NCI-H748 (cell line): ENCODE results near the gene TPM4.
A peak's percentile ranks its signal among the peaks of the same experiment; 100 is the strongest.
"Not testable (repeated sequence)": the region's sequence is repeated elsewhere in the genome, so short reads cannot be mapped to it uniquely, and the experiment has no call there.

Experiments used
- DNase-seq: peaks from one replicate; lab custom pipeline; 2025; ENCODE audit not compliant: unreplicated experiment; lab: John Stamatoyannopoulos, UW

Gene TPM4

DNA sequence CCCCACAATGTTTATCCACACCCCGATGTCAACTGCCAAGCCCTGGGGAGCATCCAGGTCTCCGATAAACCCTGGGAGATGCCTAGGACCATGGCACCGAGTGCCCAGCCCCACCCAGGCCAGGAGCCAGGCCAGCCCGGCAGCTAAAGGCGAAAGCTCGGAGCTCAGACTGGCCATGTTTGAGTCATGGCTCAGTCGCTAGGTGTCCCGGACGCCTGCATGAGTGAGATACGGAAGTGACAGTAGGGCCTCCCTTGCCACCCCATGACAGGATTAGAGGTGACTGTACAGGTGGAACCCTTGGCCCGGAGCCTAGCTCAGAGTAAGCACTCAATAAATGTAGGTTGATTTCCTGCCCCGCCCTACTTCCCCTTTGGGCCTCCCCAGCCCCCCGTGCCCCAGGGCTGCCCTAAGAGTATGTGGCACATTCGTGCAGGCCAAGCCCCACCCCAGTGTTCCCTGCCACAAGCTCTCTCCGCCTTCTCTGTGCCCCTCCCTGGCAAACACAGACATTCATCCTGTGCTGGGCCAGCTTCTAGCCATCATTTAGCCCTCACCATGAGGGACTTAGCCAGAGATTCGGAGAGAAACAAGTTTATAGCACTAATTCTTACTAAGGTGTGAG, 5.8 kb upstream of the TPM4 start:
- no peak for DNase-seq

DNA sequence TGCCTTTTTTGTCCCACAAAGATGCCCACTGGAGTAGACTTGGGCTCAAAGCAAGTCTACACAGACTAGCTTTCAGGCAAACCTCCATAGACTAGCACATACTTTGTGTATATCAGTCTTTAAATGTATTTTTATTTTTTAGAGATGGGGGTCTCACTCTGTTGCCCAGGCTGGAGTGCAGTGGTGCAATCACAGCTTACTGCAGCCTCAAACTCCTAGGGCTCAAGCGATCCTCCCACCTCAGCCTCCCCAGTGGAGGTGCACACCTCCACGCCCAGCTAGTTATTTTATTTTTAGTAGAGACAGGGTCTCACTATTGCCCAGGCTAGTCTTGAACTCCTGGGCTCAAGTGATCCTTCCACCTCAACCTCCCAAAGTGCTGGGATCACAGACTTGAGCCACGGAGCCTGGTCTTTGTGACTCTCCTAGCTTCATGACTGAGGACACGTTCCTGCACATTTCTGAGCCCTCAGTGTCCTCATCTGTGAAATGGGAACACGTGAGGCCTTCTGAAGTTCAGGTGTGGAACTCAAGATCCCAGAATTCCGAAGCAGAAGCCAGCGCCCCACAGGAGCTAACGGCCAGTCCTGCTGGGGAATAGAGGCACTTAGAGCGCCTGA, 5.1 kb upstream of the TPM4 start:
- no peak for DNase-seq

DNA sequence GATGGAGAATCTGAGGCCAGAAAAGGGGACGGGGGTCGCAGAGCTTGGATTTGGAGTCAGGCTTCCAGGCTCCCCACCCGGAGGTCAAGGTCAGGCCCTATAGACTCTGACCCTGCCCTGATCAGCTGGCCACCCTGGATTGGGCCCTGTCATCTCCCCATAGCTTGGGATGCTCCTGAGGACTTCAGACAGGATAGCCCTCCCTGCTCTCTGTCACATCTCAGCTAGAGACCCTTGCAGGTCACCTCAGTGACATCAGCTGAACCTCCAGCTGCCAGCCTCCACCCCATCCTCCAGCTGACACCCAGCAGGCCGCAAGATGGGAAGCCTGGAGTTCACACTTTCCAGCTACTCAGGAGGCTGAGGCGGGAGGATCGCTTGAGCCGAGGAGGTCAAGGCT, 2.8 kb upstream of the TPM4 start:
- no peak for DNase-seq

DNA sequence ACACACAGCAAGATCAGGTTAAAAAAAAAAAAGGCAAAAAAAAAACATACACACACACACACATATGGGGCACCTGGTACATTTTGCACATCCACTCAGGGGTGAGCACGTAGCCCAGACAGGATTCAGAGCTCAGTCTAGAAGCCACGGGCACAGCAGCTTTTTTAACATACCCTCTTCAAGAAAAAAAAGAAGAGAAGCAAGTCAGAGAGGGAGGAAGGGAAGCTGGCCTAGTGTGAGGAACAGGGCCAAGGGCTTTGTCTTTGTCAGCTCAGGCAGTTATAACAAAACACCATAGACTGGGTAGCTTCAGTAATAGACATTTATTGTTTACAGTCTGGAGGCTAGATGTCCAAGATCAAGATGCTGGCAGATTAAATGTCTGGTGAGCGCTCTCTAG, 2.3 kb upstream of the TPM4 start:
- no peak for DNase-seq

DNA sequence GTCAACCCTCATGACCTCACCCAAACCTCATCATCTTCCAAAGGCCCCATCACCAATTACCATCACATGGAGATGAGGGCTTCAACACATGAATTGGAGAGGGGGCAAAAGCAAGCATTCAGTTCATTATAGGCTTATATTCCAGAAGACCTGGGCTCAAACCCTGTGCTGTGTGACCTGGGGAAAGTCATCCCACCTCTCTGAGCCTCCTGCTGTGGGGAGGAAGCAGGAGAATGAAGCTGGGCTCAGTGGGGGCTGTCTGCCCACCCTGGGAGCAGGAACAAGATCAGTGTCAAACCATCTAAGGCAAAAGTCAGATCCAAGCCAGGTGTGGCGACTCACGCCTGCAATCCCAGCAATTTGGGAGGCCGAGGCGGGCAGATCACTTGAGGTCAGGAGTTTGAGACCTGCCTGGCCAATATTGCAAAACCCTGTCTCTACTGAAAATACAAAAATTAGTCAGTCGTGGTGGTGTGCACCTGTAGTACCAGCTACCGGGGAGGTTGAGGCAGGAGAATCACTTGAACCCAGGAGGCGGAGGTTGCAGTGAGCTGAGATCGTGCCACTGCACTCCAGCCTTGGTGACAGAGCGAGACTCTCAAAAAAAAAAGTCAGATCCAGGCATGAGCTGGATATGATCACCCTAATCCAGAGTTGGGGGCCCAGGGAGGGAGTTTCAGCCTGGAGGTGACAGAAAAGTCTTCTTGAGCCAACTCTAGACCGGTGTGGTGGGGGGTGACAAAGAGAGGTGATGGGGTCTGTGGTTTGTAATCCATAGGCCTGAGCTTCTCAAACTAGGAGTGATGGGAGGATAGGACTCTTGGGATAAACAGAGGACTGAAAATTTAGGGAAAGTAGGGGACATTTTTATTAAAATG, 1.6 kb upstream of the TPM4 start:
- DNase-seq = no peak

DNA sequence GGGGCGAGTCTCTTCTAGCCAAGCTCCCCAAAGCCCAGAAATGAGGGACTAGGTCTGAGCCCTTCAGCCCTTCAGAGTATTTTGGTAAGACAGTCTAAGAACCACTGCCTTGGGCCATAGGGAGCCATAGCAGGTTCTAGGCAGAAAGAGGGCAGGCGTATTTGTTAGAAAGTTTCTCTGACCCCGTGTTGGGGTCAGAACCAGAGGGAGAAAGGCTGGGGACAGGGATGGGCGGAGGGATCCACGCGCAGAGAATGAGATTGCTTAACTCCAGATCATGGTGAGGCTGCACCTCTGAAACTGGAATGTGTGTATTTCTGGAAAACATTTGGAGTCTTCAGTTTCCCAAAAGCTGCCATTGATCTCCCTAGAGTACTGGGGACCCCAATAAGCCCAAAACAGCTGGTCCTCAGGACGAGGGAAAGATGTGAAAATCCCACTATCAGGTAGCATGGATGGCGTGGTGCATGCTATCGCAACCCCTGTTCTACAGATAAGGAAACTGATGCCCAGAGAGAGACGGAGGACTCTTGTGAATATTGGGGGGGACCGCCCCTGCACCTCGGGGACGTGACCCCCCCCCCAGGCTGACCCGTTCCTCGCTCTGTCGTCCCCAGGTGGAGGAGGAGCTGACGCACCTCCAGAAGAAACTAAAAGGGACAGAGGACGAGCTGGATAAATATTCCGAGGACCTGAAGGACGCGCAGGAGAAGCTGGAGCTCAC, 703 bp upstream of the TPM4 start:
- no peak for DNase-seq

DNA sequence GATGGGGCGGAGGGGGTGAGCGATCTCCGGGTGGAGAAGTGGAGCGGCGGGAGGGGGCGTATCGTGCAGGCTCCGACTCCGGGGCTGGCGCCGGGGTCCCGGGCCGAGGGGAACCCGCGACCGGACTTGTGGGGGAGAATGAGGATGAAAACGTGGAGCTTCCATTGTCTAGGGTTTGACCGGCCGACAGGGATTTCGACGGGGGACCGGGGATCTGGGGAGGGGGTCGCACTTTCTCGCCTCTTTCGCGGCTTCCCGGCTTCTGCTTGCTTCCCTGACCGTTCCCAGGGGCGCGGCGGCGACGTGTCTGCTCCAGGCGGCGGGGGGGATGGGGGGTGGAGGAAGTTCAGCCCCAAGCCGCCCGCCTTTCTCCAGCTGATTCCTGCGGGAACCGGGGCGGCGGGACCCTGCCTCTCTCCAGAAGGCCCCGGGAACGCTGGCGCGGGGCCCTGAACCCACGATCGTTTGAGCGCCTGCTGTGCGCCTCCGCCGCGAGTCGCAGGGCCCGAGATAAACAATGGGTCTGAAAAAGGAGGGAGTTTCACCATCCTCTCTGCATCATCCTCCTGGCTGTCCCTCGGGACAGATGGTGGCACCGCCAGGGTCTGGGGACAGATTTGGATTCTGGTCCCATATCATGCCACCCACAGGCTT, 790 bp downstream of the TPM4 start:
- peak; percentile 52 for DNase-seq

DNA sequence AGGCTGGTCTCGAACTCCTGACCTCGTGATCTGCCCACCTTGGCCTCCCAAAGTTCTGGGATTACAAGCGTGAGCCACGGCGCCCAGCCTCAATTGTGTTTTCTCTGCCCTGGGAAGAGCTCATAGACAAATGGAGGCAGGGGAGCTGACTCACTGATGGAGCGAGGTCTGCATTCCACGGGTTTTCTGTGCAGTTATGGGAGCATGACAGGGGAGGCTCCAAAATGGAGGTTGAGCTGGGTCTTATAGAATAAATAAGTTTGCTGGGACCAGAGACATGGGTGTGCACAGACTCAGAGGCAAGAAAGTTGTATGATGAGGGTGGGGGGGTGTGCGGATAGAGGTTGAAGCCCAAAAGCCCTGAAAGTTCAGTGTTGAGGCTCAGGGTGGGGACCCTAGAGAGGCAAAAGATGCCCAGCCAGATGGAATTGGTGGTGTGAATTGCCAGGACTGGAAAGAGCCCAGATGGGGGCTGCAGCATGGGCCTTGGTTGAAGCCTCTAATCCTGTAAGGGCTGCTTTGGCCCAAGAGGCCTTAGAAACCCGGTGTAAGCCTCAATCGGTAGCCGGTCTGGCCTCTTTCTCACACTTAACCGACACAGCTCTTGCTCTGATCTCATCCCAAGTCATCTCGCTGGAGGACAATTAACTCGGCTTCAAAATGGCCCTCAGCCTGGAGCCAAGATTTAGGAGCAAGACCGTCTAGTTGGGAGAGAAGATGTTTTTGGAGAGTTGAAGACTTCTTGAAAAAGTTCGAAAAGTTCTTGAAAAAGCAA, 1.9 kb downstream of the TPM4 start:
- DNase-seq = no peak

DNA sequence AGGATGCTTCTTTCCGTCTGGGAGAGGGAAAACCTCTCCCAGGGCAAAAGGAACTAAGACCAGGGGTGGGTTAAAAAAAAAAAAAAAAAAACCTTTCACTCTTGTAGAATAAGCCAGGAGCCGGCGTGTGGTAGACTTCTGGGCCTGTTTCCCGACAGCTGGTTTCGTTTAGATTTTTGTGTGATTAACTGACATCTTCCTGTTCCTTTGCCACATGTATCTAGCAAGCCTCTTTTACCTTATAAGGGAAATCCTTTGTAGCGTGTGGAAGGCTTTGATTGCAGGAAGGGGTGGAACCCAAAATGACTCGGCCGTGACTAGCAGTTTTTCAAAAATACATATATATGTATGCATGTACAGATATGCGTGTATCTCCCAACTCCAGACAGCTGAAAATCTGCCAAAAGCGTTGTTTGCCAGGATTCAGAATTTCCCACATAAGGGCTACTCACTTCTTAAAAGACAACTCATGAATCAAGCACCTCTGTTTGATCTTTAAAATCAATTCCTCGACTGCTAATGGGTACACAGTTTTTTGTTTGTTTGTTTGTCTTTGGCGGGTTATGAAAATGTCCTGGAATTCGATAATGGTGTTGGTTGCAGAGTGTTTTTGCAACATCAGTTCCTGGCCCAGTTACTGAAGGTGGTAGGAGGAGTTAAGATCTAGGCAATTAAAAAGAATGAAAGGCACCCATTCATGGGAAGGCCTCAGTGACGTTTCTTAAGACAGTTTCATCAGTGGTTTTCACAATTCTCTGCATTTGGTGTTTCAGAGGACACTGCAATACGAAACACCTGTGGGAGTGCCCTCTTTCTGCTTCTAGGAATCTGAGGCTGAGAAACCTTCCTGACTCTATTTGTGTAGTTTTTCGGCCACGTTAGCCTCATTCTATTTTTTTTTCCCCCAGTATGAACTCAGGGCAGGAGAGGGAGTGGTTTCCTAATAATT, 2.7 kb downstream of the TPM4 start:
- DNase-seq = peak; percentile 8

DNA sequence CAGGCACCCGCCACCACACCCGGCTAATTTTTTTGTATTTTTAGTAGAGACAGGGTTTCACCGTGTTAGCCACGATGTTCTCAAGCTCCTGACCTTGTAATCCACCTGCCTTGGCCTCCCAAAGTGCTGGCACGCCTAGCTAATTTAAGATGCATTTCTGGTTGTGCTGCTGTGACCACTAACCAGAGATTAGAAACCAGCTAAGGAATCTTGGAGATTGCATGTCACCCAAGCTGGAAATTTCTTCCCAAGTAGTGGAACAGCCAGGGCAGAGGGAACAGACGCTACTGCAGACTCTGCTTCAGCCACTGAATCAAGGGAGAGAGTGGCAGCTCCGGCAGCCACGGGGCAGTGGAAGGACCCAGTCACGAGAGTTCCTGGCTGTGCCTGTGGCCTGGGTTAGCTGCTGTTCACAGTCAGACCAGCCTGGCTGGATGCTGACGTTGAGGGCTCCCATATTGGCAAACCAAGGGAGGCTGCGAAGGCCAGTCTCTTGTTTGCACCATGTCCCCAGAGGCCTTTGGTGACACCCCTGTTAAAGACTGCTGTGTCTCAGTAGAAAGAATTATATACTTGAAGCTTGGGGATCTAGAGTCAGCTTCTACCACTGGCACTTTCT, 7.9 kb downstream of the TPM4 start:
- DNase-seq = no peak

DNA sequence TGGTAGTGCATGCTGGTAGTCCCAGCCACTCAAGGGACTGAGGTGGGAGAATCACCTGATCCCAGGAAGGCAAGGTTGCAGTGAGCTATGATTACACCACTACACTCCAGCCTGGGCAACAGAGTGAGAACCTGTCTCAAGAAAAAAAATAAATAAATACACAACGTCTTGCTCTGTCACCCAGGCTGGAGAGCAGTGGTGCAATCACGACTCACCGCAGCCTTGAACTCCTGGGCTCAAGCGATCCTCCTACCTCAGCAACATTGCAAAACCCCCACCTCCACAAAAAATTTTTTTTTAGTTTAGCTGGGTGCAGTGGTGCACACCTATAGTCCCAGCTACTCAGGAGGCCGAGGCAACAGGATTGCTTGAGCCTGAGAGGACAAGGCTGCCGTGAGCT, 8.8 kb downstream of the TPM4 start:
- no peak for DNase-seq

DNA sequence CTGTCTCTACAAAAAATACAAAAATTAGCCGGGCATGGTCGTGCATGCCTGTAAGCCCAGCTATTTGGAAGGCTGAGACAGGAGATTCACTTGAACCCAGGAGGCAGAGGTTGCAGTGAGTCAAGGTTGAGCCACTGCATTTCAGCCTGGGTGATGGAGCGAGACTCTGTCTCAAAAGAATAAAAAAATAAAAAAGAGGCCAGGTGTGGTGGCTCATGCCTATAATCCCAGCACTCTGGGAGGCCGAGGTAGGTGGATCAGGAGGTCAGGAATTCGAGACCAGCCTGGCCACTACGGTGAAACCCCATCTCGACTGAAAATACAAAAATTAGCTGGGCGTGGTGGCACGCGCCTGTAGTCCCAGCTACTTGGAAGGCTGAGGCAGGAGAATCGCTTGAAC, 11.1 kb downstream of the TPM4 start:
- DNase-seq = not testable (repeated sequence)

DNA sequence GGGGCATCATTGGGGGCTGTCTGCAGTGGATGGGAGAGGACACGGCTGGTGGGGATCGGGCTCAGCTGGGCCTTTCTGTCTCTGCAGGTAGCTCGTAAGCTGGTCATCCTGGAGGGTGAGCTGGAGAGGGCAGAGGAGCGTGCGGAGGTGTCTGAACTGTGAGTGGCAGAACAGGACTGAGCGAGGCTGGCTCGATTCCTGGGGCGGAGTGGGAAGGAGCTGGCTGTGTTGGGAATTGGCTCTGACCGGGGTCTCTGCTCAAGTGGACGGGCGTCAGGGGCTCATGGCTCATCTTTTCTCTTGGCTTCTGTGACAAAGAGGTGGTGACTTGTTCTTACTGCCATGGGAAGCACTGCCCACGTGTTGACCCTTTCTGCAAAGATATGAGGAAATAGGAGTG, 11.6 kb downstream of the TPM4 start:
- no peak for DNase-seq

DNA sequence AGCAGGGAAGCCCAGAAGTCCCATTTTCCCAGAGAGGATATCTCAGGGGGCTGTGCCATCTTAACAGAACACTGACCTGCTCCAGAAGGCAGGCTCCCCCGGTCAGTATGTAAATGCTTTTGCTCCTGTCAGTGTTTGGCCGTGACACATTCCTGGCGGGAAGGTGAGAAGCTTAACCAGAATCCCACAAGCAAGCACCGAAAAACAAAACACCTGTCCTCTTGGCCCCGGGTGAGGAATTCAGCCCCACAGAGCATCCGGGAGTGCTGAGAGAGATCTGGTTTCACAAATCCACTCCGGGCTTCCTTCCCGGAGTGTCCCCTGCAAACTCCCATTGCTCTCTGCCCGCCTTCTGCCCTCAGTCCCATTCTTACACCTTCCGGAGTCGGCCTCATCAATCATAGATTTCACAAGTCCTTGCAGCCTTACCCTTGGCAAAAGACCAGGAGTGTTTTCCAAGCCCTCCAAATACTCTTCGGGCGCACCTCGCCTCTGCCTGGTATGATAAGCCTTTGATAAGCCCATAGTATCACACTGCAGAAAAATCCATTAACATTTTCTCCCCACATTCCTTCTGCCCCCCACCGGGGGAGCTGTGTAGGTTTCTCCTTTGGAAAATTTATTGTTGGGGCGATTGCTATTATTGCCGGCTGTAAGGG, 12.2 kb downstream of the TPM4 start:
- DNase-seq = no peak

DNA sequence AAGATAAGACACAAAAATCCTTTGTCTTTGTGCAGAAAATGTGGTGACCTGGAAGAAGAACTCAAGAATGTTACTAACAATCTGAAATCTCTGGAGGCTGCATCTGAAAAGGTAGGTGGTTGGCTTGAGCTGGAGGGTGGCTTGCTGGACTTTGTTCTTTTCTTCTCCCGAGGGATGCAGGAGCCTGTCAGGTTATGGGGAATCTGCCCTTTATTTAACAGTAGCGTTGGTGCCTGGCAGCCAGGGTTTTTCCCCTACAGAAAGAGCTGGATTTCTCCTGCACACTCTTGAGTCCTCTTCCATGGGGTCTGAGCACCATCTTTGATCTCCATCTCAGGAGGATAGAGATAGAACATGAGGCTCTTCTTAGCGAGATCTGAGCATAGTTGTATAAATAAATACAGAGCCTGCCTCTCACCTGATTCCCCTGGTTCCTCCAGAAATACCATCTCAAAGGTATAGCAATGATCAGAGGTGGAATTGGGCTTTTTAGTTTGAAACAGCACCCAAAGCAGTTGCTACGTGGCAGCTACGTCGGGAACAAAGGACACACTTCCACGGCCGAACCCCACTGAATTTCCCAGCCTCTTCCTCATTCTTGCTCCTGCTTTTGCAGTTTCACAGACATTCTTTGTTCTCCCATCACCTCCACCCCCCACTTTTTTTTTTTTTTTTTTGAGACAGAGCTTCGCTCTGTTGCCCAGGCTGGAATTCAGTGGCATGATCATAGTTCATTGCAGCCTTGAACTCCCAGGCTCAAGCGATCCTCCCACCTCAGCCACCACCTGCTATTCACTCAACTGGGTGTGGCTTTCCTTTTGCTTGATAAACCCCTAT, 12.9 kb downstream of the TPM4 start:
- DNase-seq = no peak

DNA sequence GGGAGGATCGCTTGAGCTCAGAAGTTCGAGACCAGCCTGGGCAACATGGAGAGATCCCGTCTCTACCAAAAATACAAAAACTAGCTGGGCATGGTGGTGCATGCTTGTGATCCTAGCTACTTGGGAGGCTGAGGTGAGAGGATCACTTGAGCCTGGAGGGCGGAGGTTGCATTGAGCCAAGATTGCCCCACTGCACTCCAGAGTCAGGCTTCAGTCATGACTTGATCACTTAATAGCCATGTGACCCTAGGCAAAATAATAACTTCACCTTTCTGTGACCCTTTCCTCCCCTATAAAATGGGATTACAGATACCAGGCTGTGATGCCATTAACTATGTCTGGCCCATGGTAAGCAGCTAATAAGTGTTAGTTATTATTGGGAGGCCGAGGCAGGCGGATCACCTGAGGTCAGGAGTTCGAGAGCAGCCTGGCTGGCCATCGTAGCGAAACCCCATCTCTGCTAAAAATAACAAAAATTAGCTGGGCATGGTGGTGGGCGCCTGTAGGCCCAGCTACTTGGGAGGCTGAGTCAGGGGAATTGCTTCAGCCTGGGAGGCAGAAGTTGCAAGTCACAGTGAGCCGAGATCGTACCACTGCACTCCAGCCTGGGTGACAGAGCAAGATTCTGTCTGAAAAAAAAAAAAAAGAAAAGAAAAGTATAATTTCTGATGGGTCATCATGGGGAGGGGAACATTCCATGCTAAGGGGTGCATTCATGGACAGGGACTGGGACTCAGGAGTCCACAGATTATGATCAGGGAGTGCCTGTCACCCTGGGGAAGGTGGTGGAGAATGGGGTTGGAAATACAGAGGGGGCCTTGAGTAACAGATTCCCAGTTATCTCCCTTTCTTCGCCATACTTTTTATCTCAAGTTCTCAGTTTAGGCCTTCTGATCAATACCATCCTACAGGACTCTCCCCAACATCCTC, 15.5 kb downstream of the TPM4 start:
- no peak for DNase-seq
